ENCODE data around the gene SH3RF3. TPM values are rescaled to one million over a fixed set of nuclear protein-coding genes. Genes with fewer than 3 reads are reported as not detected.

The SH3RF3 gene
- total RNA-seq, 4 donors from 2014 or later = 2.2 to 6.1 (median 4.2) TPM

- H3K9me3 ChIP-seq = no peaks in the 10 kb centered on the region
- WGBS = 59% methylated on average over 4 of the region's 4 CpGs
- TF ChIP-seq POLR2A (IDR thresholded peaks at IDR 0.05) = no peak
- TF ChIP-seq POLR2AphosphoS5 (IDR thresholded peaks at IDR 0.05) = peak in 2 of 3 donors; percentile 44 to 57
- H3K36me3 ChIP-seq = no peaks in the 10 kb centered on the region
- no peak overlapping the region for H3K27ac ChIP-seq
- H3K27me3 ChIP-seq = no peaks in the 10 kb centered on the region
- peaks cover 30% of the 10 kb centered on the region for H3K4me1 ChIP-seq
- no peak overlapping the region for H3K4me3 ChIP-seq
- DNase-seq (ENCODE audit: low spot score in 2 of 2) = peak; percentile 85 to 86
Measured at GRCh38 chr2:109238580-109238979, 109.6 kb downstream of the SH3RF3 start.

- Histone ChIP-seq H3K27me3 (no peaks in the 10 kb centered on the region), H3K9me3 (no peaks in the 10 kb centered on the region), H3K4me3 (no peak overlapping the region), H3K36me3 (no peaks in the 10 kb centered on the region), H3K27ac (no peak overlapping the region), H3K4me1 (peaks cover 40% of the 10 kb centered on the region)
- DNase-seq (ENCODE audit: low spot score in 2 of 2) = peak in 1 of 2 donors; percentile 67
- TF ChIP-seq POLR2AphosphoS5 (IDR thresholded peaks at IDR 0.05) (no peak), POLR2A (IDR thresholded peaks at IDR 0.05) (no peak), CTCF (IDR thresholded peaks at IDR 0.05) (no peak), EP300 (IDR thresholded peaks at IDR 0.05) (no peak)
- WGBS = 95% methylated on average over 6 of the region's 6 CpGs
Measured at GRCh38 chr2:109239720-109240119, 110.7 kb downstream of the SH3RF3 start.

GRCh38 chr2:109242210-109242653 lies 113.2 kb downstream of the SH3RF3 start:
- Histone ChIP-seq H3K9me3 (no peaks in the 10 kb centered on the region), H3K4me3 (no peak overlapping the region), H3K4me1 (peaks cover 44% of the 10 kb centered on the region), H3K27me3 (no peaks in the 10 kb centered on the region), H3K36me3 (no peaks in the 10 kb centered on the region), H3K27ac (peak overlapping the region; percentile 80)
- 50% methylated on average over 2 of the region's 7 CpGs for WGBS
- no peak for TF ChIP-seq CTCF (IDR thresholded peaks at IDR 0.05)
- TF ChIP-seq EP300 (IDR thresholded peaks at IDR 0.05) = no peak
- TF ChIP-seq POLR2AphosphoS5 (IDR thresholded peaks at IDR 0.05) = no peak
- no peak for TF ChIP-seq POLR2A (IDR thresholded peaks at IDR 0.05)
- peak; percentile 72 to 78 for DNase-seq (ENCODE audit: low spot score in 2 of 2)

- no peaks in the 10 kb centered on the region for H3K9me3 ChIP-seq
- peak in 1 of 2 donors; percentile 75 for DNase-seq (ENCODE audit: low spot score in 2 of 2)
- no peaks in the 10 kb centered on the region for H3K27me3 ChIP-seq
- peaks cover 47% of the 10 kb centered on the region for H3K4me1 ChIP-seq
- H3K36me3 ChIP-seq = no peaks in the 10 kb centered on the region
- 43% methylated on average over 12 of the region's 12 CpGs for WGBS
- peak overlapping the region; percentile 80 for H3K27ac ChIP-seq
- TF ChIP-seq EP300 (IDR thresholded peaks at IDR 0.05) = no peak
- TF ChIP-seq POLR2AphosphoS5 (IDR thresholded peaks at IDR 0.05) = peak in 2 of 3 donors; percentile 28 to 34
- no peak overlapping the region for H3K4me3 ChIP-seq
Measured at GRCh38 chr2:109242654-109243331, 113.8 kb downstream of the SH3RF3 start.

GRCh38 chr2:109243526-109244303 lies 114.7 kb downstream of the SH3RF3 start:
- no peaks in the 10 kb centered on the region for H3K36me3 ChIP-seq
- peak overlapping the region; percentile 63 for H3K27ac ChIP-seq
- DNase-seq (ENCODE audit: low spot score in 2 of 2) = peak in 1 of 2 donors; percentile 38
- no peak for TF ChIP-seq POLR2AphosphoS5 (IDR thresholded peaks at IDR 0.05)
- no peak for TF ChIP-seq CTCF (IDR thresholded peaks at IDR 0.05)
- no peak for TF ChIP-seq EP300 (IDR thresholded peaks at IDR 0.05)
- no peak for TF ChIP-seq POLR2A (IDR thresholded peaks at IDR 0.05)
- no peaks in the 10 kb centered on the region for H3K9me3 ChIP-seq
- no peaks in the 10 kb centered on the region for H3K27me3 ChIP-seq
- 82% methylated on average over 10 of the region's 10 CpGs for WGBS
- H3K4me1 ChIP-seq = peaks cover 49% of the 10 kb centered on the region
- H3K4me3 ChIP-seq = no peak overlapping the region

- DNase-seq (ENCODE audit: low spot score in 2 of 2) = no peak
- TF ChIP-seq EP300 (IDR thresholded peaks at IDR 0.05) (no peak), POLR2AphosphoS5 (IDR thresholded peaks at IDR 0.05) (no peak), CTCF (IDR thresholded peaks at IDR 0.05) (no peak), POLR2A (IDR thresholded peaks at IDR 0.05) (no peak)
- no peaks in the 10 kb centered on the region for H3K9me3 ChIP-seq
- no peaks in the 10 kb centered on the region for H3K36me3 ChIP-seq
- H3K4me3 ChIP-seq = no peak overlapping the region
- no peak overlapping the region for H3K27ac ChIP-seq
- no peaks in the 10 kb centered on the region for H3K27me3 ChIP-seq
- peaks cover 43% of the 10 kb centered on the region for H3K4me1 ChIP-seq
Measured at GRCh38 chr2:109244304-109244582, 115.2 kb downstream of the SH3RF3 start.
